H1 (cell line): ENCODE data around the gene NXPH3. TPM values are rescaled to one million over a fixed set of nuclear protein-coding genes. Genes with fewer than 3 reads are reported as not detected.

ENCODE experiments used
- BRCA1 ChIP-seq: IDR thresholded peaks from 2 replicates; pipeline ENCODE4 v1.6.1; 2012; ENCODE audit warnings: low read depth, low read length, improper control_type of control experiment
- CTBP2 ChIP-seq: IDR thresholded peaks from 2 replicates; pipeline ENCODE4 v1.7.0; 2011; ENCODE audit warnings: borderline replicate concordance, mild to moderate bottlenecking, moderate library complexity, mixed read lengths, low read length; ENCODE audit not compliant: insufficient read depth, insufficient read length
- FOSL1 ChIP-seq: IDR thresholded peaks from 2 replicates; pipeline ENCODE4 v1.6.1; 2011; ENCODE audit warnings: mild to moderate bottlenecking, low read depth, low read length, moderate library complexity; ENCODE audit not compliant: insufficient read depth
- POU5F1 ChIP-seq: IDR thresholded peaks from 2 replicates; pipeline ENCODE4 v1.6.1; 2011; ENCODE audit warnings: low read depth, mild to moderate bottlenecking, low read length, moderate library complexity
- RAD21 ChIP-seq, 2 experiments: IDR thresholded peaks in 1 of 2; conservative IDR thresholded peaks in 1 of 2; 2 replicates each; pipeline ENCODE4 v1.6.1; 2011; ENCODE audit warnings: low read depth in 2 of 2, low read length in 2 of 2, improper control_type of control experiment in 1 of 2, inconsistent platforms in 1 of 2, mild to moderate bottlenecking in 1 of 2, moderate library complexity in 1 of 2
- RNF2 ChIP-seq: fragments of 200-900, 300-1000 bp; sonication (generic); IDR thresholded peaks from 2 replicates; pipeline ENCODE4 v1.7.1; 2016; ENCODE audit warnings: borderline replicate concordance, low read depth, mild to moderate bottlenecking, antibody characterized with exemption, low read length; ENCODE audit not compliant: poor library complexity, severe bottlenecking; ENCODE audit errors: missing control alignments
- SAP30 ChIP-seq: fragments of 300-600 bp; sonication (generic); IDR thresholded peaks from 2 replicates; pipeline ENCODE4 v1.7.1; 2012; ENCODE audit warnings: low read length, moderate library complexity, mild to moderate bottlenecking, inconsistent platforms; ENCODE audit not compliant: insufficient read depth, insufficient replicate concordance
- SP1 ChIP-seq: IDR thresholded peaks from 2 replicates; pipeline ENCODE4 v1.6.1; 2011; ENCODE audit warnings: low read depth, low read length
- TBP ChIP-seq: IDR thresholded peaks from 2 replicates; pipeline ENCODE4 v1.6.1; 2011; ENCODE audit warnings: low read depth, low read length, improper control_type of control experiment
- TCF12 ChIP-seq: IDR thresholded peaks from 2 replicates; pipeline ENCODE4 v1.6.1; 2011; ENCODE audit warnings: low read depth, mild to moderate bottlenecking, low read length
- polyA plus RNA-seq, 7 experiments: library from polyadenylated mRNA; depleted of rRNA in 3 of 7; stranded (reverse) in 5 of 7; unstranded in 2 of 7; fragments of >200 nt in 5 of 7; fragments of 200-250 nt in 2 of 7; gene quantifications; 1 replicate in 5 of 7; 2 replicates in 1 of 7; 4 replicates in 1 of 7; pipeline versions ENCODE4 v1.2.1 to v1.2.3, GENCODE V29; 2011 to 2013; ENCODE audit warnings: missing spikeins in 2 of 7, mixed read lengths in 2 of 7
- total RNA-seq: library from RNA; stranded (reverse); fragmentation: NEBNext Ultra II Directional; extraction: Animal tissue kit (Norgen Biotek cat#: 25700); gene quantifications from 2 replicates; pipeline ENCODE4 v1.2.1, GENCODE V29; 2021
- TF ChIP-seq, protein P1 (sequence below): IDR thresholded peaks from 2 replicates; pipeline ENCODE4 v1.6.1; 2012; ENCODE audit warnings: inconsistent platforms
- TF ChIP-seq, protein P2 (sequence below), 3 experiments: IDR thresholded peaks; 1 replicate in 2 of 3; 2 replicates in 1 of 3; pipeline versions ENCODE4 v1.5.1 to v1.6.1; 2011; ENCODE audit warnings: low read length in 3 of 3, mild to moderate bottlenecking in 3 of 3, inconsistent platforms in 2 of 3, low read depth in 1 of 3, moderate library complexity in 1 of 3; ENCODE audit not compliant: insufficient read depth in 1 of 3; ENCODE audit errors: control extremely low read depth in 1 of 3

NXPH3 gene
- total and polyA plus RNA-seq, 2 of the 8 experiments (the other 6 are each of a cell fraction or from before 2014, with no cell fraction given) = 2.5 to 3.7 TPM

DNA sequence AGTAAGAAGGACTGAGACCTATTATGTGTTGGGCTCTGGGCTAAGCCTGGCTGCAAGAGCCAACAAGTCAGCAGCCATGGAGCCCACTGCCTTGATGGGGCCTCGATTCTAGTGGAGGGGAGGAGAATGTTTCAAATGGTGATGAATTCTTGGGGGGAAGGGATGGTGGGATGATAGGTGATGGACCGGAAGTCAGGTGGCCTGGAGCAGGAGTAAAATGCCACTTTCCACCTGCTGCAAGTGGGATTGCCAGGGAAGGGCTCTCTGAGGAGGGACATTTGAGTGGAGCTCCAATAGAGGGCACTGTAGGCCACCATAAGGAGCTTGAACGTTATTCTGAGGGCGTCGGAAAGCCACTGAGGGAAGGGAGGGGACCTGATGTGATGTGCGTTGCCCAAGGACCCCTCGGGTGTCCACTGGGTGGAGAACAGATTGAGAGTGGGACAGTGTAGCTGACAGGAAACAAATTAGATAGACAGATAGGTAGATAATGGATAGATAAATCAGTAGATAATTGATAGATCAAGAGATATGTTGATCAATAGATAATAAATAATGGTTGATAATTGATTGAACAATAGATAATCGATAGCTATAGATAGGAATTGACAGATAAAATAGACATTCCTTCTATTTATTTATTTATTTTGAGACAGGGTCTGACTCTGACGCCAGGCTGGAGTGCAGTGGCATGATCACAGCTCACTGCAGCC is 18.2 kb upstream of the NXPH3 start (continued):
- TF ChIP-seq RAD21 (IDR thresholded peaks at IDR 0.05 in 1 of 2, conservative IDR thresholded peaks at IDR 0.05 in 1 of 2; ENCODE audit: low read depth in 2 of 2, low read length in 2 of 2) = peak; percentile 78 to 80
- no peak for TF ChIP-seq SAP30
- TF ChIP-seq BRCA1 = no peak
- TF ChIP-seq CTBP2 = no peak
- TF ChIP-seq, protein P1, sequence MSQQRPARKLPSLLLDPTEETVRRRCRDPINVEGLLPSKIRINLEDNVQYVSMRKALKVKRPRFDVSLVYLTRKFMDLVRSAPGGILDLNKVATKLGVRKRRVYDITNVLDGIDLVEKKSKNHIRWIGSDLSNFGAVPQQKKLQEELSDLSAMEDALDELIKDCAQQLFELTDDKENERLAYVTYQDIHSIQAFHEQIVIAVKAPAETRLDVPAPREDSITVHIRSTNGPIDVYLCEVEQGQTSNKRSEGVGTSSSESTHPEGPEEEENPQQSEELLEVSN = no peak
- TF ChIP-seq, protein P2, sequence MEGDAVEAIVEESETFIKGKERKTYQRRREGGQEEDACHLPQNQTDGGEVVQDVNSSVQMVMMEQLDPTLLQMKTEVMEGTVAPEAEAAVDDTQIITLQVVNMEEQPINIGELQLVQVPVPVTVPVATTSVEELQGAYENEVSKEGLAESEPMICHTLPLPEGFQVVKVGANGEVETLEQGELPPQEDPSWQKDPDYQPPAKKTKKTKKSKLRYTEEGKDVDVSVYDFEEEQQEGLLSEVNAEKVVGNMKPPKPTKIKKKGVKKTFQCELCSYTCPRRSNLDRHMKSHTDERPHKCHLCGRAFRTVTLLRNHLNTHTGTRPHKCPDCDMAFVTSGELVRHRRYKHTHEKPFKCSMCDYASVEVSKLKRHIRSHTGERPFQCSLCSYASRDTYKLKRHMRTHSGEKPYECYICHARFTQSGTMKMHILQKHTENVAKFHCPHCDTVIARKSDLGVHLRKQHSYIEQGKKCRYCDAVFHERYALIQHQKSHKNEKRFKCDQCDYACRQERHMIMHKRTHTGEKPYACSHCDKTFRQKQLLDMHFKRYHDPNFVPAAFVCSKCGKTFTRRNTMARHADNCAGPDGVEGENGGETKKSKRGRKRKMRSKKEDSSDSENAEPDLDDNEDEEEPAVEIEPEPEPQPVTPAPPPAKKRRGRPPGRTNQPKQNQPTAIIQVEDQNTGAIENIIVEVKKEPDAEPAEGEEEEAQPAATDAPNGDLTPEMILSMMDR (IDR thresholded peaks at IDR 0.05; ENCODE audit: control extremely low read depth in 1 of 3, insufficient read depth in 1 of 3, low read depth in 1 of 3, low read length in 3 of 3) = peak; percentile 51 to 85 (median 77)
- TF ChIP-seq SP1 = no peak
- no peak for TF ChIP-seq FOSL1
- no peak for TF ChIP-seq POU5F1
- TF ChIP-seq TCF12 = no peak
- TF ChIP-seq TBP = no peak
- TF ChIP-seq RNF2 = no peak
- TF ChIP-seq, all 59 proteins: peak for 5
